Subcutaneous adipose tissue (tissue), 4 donors: Measurements from ENCODE around the gene PGP. TPM values are rescaled to one million over a fixed set of nuclear protein-coding genes. Genes with fewer than 3 reads are reported as not detected.

Experiments used
- CTCF ChIP-seq: fragments of 450-650 bp; IDR thresholded peaks from one replicate; pipeline ENCODE4 v1.5.1; 2016; ENCODE audit warnings: low read depth, mild to moderate bottlenecking, control low read depth, antibody characterized with exemption, moderate library complexity
- total RNA-seq, 4 donors: library from RNA; depleted of rRNA; stranded (reverse); fragments of >200 nt; gene quantifications; one replicate each; pipeline ENCODE4 v1.1.0, GENCODE V29; 2016

Gene PGP
- total RNA-seq, 4 donors from 2014 or later, result 7.7 to 21.1 (median 10.3) TPM

DNA sequence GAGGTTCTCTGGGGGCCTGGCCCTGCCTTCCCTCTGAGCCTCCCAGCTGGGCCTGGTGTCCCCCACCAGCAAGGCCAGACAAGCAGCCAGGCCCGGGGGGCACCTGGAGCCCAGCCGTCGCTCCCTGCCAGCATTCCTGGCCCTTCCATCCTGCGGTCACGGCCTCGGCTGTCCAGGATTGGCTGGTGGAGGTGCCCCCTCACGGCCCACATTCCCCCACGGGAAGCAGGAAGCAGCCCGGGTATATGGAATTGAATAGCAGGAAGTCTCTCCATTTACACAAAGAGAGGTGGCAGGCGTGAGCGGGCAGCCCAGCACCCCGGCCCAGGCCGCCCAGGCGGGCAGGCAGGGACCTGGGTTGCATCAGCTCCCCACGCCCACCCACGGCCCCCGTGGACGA, 44.6 kb downstream of the PGP start:
- no peak for TF ChIP-seq CTCF

DNA sequence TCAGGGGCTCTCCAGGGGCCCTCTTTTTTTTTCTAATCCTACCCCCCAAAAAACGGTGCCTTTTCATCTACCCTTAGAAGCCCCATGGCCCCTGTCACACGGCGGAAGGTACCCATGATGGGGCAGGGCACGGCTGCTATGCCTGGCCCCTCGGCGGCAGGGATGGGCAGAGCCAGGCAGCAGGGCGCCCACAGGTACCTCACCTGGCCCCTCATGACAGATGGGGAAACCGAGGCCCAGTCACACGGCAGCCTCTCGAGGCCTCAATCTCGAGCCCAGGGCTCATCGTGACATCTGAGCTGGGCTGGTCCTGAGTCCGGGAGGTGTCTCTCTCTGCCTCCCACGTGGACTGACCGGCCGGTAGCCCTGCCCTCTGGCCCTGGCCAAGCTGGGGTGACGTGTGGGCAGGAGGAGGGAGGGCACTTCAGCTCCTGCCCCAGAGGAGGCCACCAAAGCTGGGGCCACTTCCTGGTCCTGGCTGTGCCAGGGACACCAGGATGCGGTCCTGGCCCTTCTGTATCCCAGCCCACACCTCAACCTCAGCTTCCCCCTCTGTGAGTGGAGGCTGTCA, 47.5 kb downstream of the PGP start:
- TF ChIP-seq CTCF, result no peak

DNA sequence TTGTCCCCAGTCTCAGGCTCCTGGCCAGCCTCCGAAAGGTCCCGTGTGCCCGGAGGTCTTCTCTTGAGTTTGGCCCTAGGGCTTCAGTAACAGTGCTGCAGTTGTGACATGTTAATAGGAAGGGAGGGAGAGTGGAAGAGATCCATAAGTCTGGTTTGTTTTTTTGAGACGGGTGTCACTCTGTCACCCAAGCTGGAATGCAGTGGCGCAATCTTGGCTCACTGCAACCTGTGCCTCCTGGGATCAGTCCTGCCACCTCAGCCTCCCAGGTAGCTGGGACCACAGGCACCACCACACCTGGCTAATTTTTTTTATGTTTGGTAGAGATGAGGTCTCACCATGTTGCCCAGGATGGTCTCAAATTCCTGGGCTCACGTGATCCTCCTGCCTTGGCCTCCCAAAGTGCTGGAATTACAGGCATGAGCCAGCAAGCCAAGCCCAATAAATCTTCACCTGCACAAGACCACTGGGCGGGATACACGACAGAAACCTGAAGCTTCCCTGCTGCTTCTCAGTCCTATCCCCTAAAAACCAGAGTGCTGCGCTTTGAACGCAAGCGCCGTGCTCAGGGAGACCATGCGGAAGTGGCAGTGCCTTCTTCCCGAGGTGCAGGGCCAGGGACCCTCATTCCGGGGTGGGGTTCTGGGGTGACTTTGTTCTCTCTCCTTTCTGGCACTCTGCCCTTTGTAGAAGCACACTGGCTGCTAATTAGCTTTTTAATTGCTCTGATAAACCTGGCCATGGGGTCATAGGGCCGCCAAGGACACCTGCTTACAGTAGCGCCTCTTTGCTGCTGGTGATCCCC, 48.2 kb downstream of the PGP start:
- TF ChIP-seq CTCF, result no peak

GRCh38 chr16:2165861-2166260, 48.8 kb downstream of the PGP start:
- TF ChIP-seq CTCF, result no peak

GRCh38 chr16:2163211-2163881, 51.3 kb downstream of the PGP start:
- no peak for TF ChIP-seq CTCF

GRCh38 chr16:2162676-2163118, 51.9 kb downstream of the PGP start:
- no peak for TF ChIP-seq CTCF

- TF ChIP-seq CTCF, result no peak
These were observed 52.7 kb downstream of the PGP start for GRCh38 chr16:2161911-2162310.
